PC-3 (cell line): ENCODE data around the gene KSR2. TPM values are rescaled to one million over a fixed set of nuclear protein-coding genes. Genes with fewer than 3 reads are reported as not detected.

Source experiments
- ATAC-seq: fragments of 200-7000 bp; cut with Tn5 transposase; 2 replicates; pipeline ENCODE4 v1.9.1; 2020; ENCODE audit warnings: mild to moderate bottlenecking, moderate library complexity
- BruUV-seq: library from RNA; stranded (reverse); fragments of 400-500 nt; replicated peaks from 2 replicates; lab custom pipeline; 2021; lab: Mats Ljungman, UMichigan
- CTCF ChIA-PET: fragments of 300-600 bp; sonication (Branson Sonifier 250); formaldehyde crosslinking; loops from one replicate; lab custom pipeline; 2022; ENCODE audit warnings: antibody characterized with exemption; lab: Charles Lee
- POLR2A ChIA-PET: fragments of 300-600 bp; sonication (Branson Sonifier 250); formaldehyde crosslinking; loops from one replicate; lab custom pipeline; 2022; ENCODE audit warnings: antibody characterized with exemption; ENCODE audit not compliant: unreplicated experiment; lab: Charles Lee
- DNase-seq: peaks from one replicate; pipeline ENCODE4 v3.0.0-alpha.2; 2015
- H2AFZ ChIP-seq: fragments of 300-600 bp; sonication (generic); 2 replicates; pipeline ENCODE4 v1.6.0; 2016; ENCODE audit warnings: antibody characterized with exemption, low read length
- H3F3A ChIP-seq: fragments of 300-600 bp; sonication (generic); one replicate; pipeline ENCODE4 v1.6.0; 2017; ENCODE audit warnings: antibody characterized with exemption, low read length, control low read depth, mild to moderate bottlenecking; ENCODE audit not compliant: unreplicated experiment
- H3K27ac ChIP-seq: fragments of 300-600 bp; sonication (generic); 2 replicates; pipeline ENCODE4 v1.5.1; 2016; ENCODE audit warnings: mild to moderate bottlenecking, low read length
- H3K27me3 ChIP-seq: fragments of 300-600 bp; sonication (generic); 2 replicates; pipeline ENCODE4 v1.6.1; 2016; ENCODE audit warnings: low read length, mixed read lengths
- H3K36me3 ChIP-seq: fragments of 300-600 bp; sonication (generic); 2 replicates; pipeline ENCODE4 v1.6.1; 2016; ENCODE audit warnings: low read depth, mixed run types, low read length, mixed read lengths
- H3K4me1 ChIP-seq: fragments of 300-600 bp; sonication (generic); 2 replicates; pipeline ENCODE4 v1.5.1; 2016; ENCODE audit warnings: low read length; ENCODE audit not compliant: insufficient read depth
- H3K4me2 ChIP-seq: fragments of 300-600 bp; sonication (generic); 2 replicates; pipeline ENCODE4 v1.6.0; 2016; ENCODE audit warnings: low read length
- H3K4me3 ChIP-seq: fragments of 300-600 bp; sonication (generic); 2 replicates; pipeline ENCODE4 v1.5.1; 2016; ENCODE audit warnings: mild to moderate bottlenecking, low read length, mixed read lengths
- H3K79me2 ChIP-seq: fragments of 300-600 bp; sonication (generic); 2 replicates; pipeline ENCODE4 v1.6.1; 2017; ENCODE audit warnings: low read length, mixed read lengths
- H3K9ac ChIP-seq: fragments of 300-600 bp; sonication (generic); 2 replicates; pipeline ENCODE4 v1.6.0; 2016; ENCODE audit warnings: mild to moderate bottlenecking, low read length
- H3K9me2 ChIP-seq: fragments of 300-600 bp; sonication (generic); replicated peaks from 2 replicates; pipeline ENCODE4 v1.6.1; 2016; ENCODE audit warnings: mixed run types, low read length, mixed read lengths
- H3K9me3 ChIP-seq: fragments of 300-600 bp; sonication (generic); 2 replicates; pipeline ENCODE4 v1.6.1; 2016; ENCODE audit warnings: low read length, mixed read lengths
- H4K20me1 ChIP-seq: fragments of 300-600 bp; sonication (generic); 2 replicates; pipeline ENCODE4 v1.6.1; 2016; ENCODE audit warnings: low read length, mixed read lengths
- CTCF ChIP-seq: fragments of 300-600 bp; sonication (generic); conservative IDR thresholded peaks from 2 replicates; pipeline ENCODE4 v1.5.1; 2017; ENCODE audit warnings: antibody characterized with exemption, low read depth, mild to moderate bottlenecking, low read length
- EZH2 ChIP-seq: fragments of 300-600 bp; sonication (generic); IDR thresholded peaks from one replicate; pipeline ENCODE4 v1.6.1; 2017; ENCODE audit warnings: antibody characterized with exemption, mild to moderate bottlenecking, low read length; ENCODE audit not compliant: unreplicated experiment
- EZH2phosphoT487 ChIP-seq: fragments of 300-600 bp; sonication (generic); IDR thresholded peaks from 2 replicates; pipeline ENCODE4 v1.6.1; 2018; ENCODE audit warnings: mild to moderate bottlenecking, antibody characterized with exemption, low read length, borderline replicate concordance
- intact Hi-C: fragments of 100-400 bp; cut with micrococcal nuclease; formaldehyde crosslinking; loops from 2 replicates; pipeline ENCODE4 v1.9.0; 2023
- total RNA-seq: library from RNA; depleted of rRNA; stranded (reverse); fragments of >200 nt; gene quantifications from 2 replicates; pipeline ENCODE4 v1.2.3, GENCODE V29; 2014

Gene KSR2
- total RNA-seq, 1 experiment from 2014 or later, result 0.80 TPM

GRCh38 chr12:117603316-117604113, 365.3 kb downstream of the KSR2 start:
- POLR2A ChIA-PET, result no interaction called here
- TF ChIP-seq EZH2 (no peak), EZH2phosphoT487 (no peak), CTCF (peak; percentile 34; the same call in 1 of the 2 replicates)
- peaks cover 11% of the 10 kb centered on the region for H3K4me1 ChIP-seq
- no peak for DNase-seq
- H3K9me2 ChIP-seq, result no peaks in the 10 kb centered on the region
- H3K9me3 ChIP-seq, result no peaks in the 10 kb centered on the region
- H4K20me1 ChIP-seq, result no peaks in the 10 kb centered on the region
- H3K27me3 ChIP-seq, result no peaks in the 10 kb centered on the region
- H3K27ac ChIP-seq, result no peak overlapping the region
- intact Hi-C loops, result no loop called here
- no peaks in the 10 kb centered on the region for H3F3A ChIP-seq
- peak; percentile 49; the same call in 1 of the 2 replicates for ATAC-seq
- H3K79me2 ChIP-seq, result no peaks in the 10 kb centered on the region
- BruUV-seq, result no TSS peak
- no peaks in the 10 kb centered on the region for H3K36me3 ChIP-seq
- no peak overlapping the region for H3K4me2 ChIP-seq
- H3K4me3 ChIP-seq, result no peak overlapping the region
- CTCF ChIA-PET, result no interaction called here
- no peak overlapping the region for H2AFZ ChIP-seq
- no peak overlapping the region for H3K9ac ChIP-seq

GRCh38 chr12:117599849-117600248, 368.9 kb downstream of the KSR2 start:
- H3K4me3 ChIP-seq, result no peak overlapping the region
- H3F3A ChIP-seq, result no peaks in the 10 kb centered on the region
- ChIA-PET POLR2A (no interaction called here), CTCF (no interaction called here)
- H2AFZ ChIP-seq, result no peak overlapping the region
- BruUV-seq, result no TSS peak
- DNase-seq (peak; percentile 58), ATAC-seq (peak; percentile 38; the same call in 1 of the 2 replicates)
- intact Hi-C loops, result no loop called here
- peaks cover 25% of the 10 kb centered on the region for H3K4me1 ChIP-seq
- no peaks in the 10 kb centered on the region for H3K9me3 ChIP-seq
- no peak overlapping the region for H3K4me2 ChIP-seq
- TF ChIP-seq CTCF, result no peak
- no peak for TF ChIP-seq EZH2phosphoT487
- TF ChIP-seq EZH2, result no peak
- H3K9me2 ChIP-seq, result no peaks in the 10 kb centered on the region
- H3K27me3 ChIP-seq, result no peaks in the 10 kb centered on the region
- no peaks in the 10 kb centered on the region for H3K79me2 ChIP-seq
- H3K9ac ChIP-seq, result no peak overlapping the region
- H4K20me1 ChIP-seq, result no peaks in the 10 kb centered on the region
- no peaks in the 10 kb centered on the region for H3K36me3 ChIP-seq
- no peak overlapping the region for H3K27ac ChIP-seq

GRCh38 chr12:117596968-117597367, 371.8 kb downstream of the KSR2 start:
- Histone ChIP-seq H3K4me2 (peak overlapping the region; percentile 36), H3K9me2 (no peaks in the 10 kb centered on the region), H3K9me3 (no peaks in the 10 kb centered on the region), H3K4me1 (peaks cover 25% of the 10 kb centered on the region), H2AFZ (no peak overlapping the region), H3K9ac (no peak overlapping the region), H4K20me1 (no peaks in the 10 kb centered on the region), H3K36me3 (no peaks in the 10 kb centered on the region), H3K79me2 (no peaks in the 10 kb centered on the region), H3K27me3 (no peaks in the 10 kb centered on the region), H3F3A (no peaks in the 10 kb centered on the region), H3K4me3 (no peak overlapping the region), H3K27ac (no peak overlapping the region)
- DNase-seq, result peak; percentile 91
- TF ChIP-seq CTCF (no peak), EZH2 (no peak), EZH2phosphoT487 (no peak)
- no TSS peak for BruUV-seq
- ChIA-PET POLR2A (no interaction called here), CTCF (no interaction called here)
- peak; percentile 81 for ATAC-seq
- intact Hi-C loops, result loop anchor here (2.0 kb wide), 2 partner anchors 66 to 90 kb away; no protein-coding TSS in a partner anchor
